HepG2 (cell line): ENCODE measurements around the gene TUBA4A. TPM values are rescaled to one million over a fixed set of nuclear protein-coding genes. Genes with fewer than 3 reads are reported as not detected.

Source experiments
- ARID4A ChIP-seq: sonication (generic); formaldehyde crosslinking; IDR thresholded peaks from 2 replicates; pipeline ENCODE4 v1.5.0; 2020; ENCODE audit warnings: mild to moderate bottlenecking, missing genetic modification reagents, borderline replicate concordance
- ARNTL ChIP-seq: sonication (generic); formaldehyde crosslinking; IDR thresholded peaks from 2 replicates; pipeline ENCODE4 v1.4.0; 2020; ENCODE audit warnings: mild to moderate bottlenecking, missing genetic modification reagents
- CERS6 ChIP-seq: sonication (generic); formaldehyde crosslinking; IDR thresholded peaks from 2 replicates; pipeline ENCODE4 v1.5.0; 2020; ENCODE audit warnings: missing genetic modification reagents
- JUN ChIP-seq: sonication (generic); formaldehyde crosslinking; IDR thresholded peaks from 2 replicates; pipeline ENCODE4 v1.4.0; 2020; ENCODE audit warnings: mild to moderate bottlenecking, missing genetic modification reagents
- KAT7 ChIP-seq: IDR thresholded peaks from 2 replicates; pipeline ENCODE4 v1.6.1; 2018; ENCODE audit warnings: borderline replicate concordance, missing compliant biosample characterization
- MAFF ChIP-seq: IDR thresholded peaks from 2 replicates; pipeline ENCODE4 v1.6.1; 2011; ENCODE audit warnings: low read depth, low read length, improper control_type of control experiment
- PRDM4 ChIP-seq: sonication (generic); formaldehyde crosslinking; IDR thresholded peaks from 2 replicates; pipeline ENCODE4 v1.9.0; 2021; ENCODE audit warnings: missing genetic modification reagents, borderline replicate concordance
- RAD21 ChIP-seq: fragments of 450-650 bp; formaldehyde crosslinking; IDR thresholded peaks from 2 replicates; pipeline ENCODE4 v1.5.0; 2020; ENCODE audit warnings: mild to moderate bottlenecking
- RFX1 ChIP-seq: fragments of 450-650 bp; IDR thresholded peaks from 2 replicates; pipeline ENCODE4 v1.6.1; 2017
- TRAFD1 ChIP-seq: sonication (generic); formaldehyde crosslinking; IDR thresholded peaks from 2 replicates; pipeline ENCODE4 v1.5.1; 2020; ENCODE audit warnings: missing genetic modification reagents, mild to moderate bottlenecking, borderline replicate concordance
- ZNF264 ChIP-seq: sonication (generic); formaldehyde crosslinking; IDR thresholded peaks from 2 replicates; pipeline ENCODE4 v1.4.0; 2020; ENCODE audit warnings: missing genetic modification reagents
- ZNF280D ChIP-seq: sonication (generic); formaldehyde crosslinking; IDR thresholded peaks from 2 replicates; pipeline ENCODE4 v1.5.1; 2020; ENCODE audit warnings: mild to moderate bottlenecking, missing genetic modification reagents
- ZNF30 ChIP-seq: sonication (generic); formaldehyde crosslinking; IDR thresholded peaks from 2 replicates; pipeline ENCODE4 v1.5.0; 2020; ENCODE audit warnings: mild to moderate bottlenecking, missing genetic modification reagents
- ZNF556 ChIP-seq: sonication (generic); formaldehyde crosslinking; IDR thresholded peaks from 2 replicates; pipeline ENCODE4 v1.4.0; 2020; ENCODE audit warnings: mild to moderate bottlenecking, missing genetic modification reagents, borderline replicate concordance
- polyA plus RNA-seq, 8 experiments: library from polyadenylated mRNA; depleted of rRNA in 3 of 8; stranded (reverse) in 7 of 8; unstranded in 1 of 8; fragments of >200 nt; fragmentation: Illumina TruSeq in 4 of 8; extraction: Trizol in 4 of 8; gene quantifications; 2 replicates each; pipeline versions ENCODE4 v1.2.1 to v1.2.3, GENCODE V29; 2011 to 2016; ENCODE audit warnings: low read depth in 4 of 8, missing spikeins in 1 of 8, mixed read lengths in 1 of 8; ENCODE audit not compliant: insufficient read depth in 1 of 8
- total RNA-seq, 5 experiments: library from RNA; depleted of rRNA; stranded (reverse); fragments of >200 nt; fragmentation: Illumina TruSeq; extraction: Trizol; gene quantifications; 2 replicates each; pipeline ENCODE4 v1.2.3, GENCODE V29; 2016; ENCODE audit warnings: low read depth in 1 of 5

The TUBA4A gene
- total and polyA plus RNA-seq, 2 of the 13 experiments (the other 11 are each of a cell fraction or from before 2014, with no cell fraction given) = 1.3 to 12.7 TPM

GRCh38 chr2:219218732-219219701 lies 34.7 kb downstream of the TUBA4A start, which contains the start of gene ABCB6 (continued):
- TF ChIP-seq ZNF30 (peak; percentile 94; the same call in 1 of the 2 replicates), ARID4A (CRISPR knock-in tag) (peak; percentile 96), ZNF264 (CRISPR knock-in tag) (0 out of 2 replicates have a peak, but pooled peaks have one; percentile 36), MAFF (no peak), ZNF556 (CRISPR knock-in tag) (peak; percentile 74; the same call in 1 of the 2 replicates), JUN (peak; percentile 63; the same call in 1 of the 2 replicates), ARNTL (CRISPR knock-in tag) (peak; percentile 96), RAD21 (CRISPR knock-in tag) (no peak), CERS6 (CRISPR knock-in tag) (peak; percentile 94), ZNF280D (CRISPR knock-in tag) (no peak), PRDM4 (0 out of 2 replicates have a peak, but pooled peaks have one; percentile 48), TRAFD1 (CRISPR knock-in tag) (0 out of 2 replicates have a peak, but pooled peaks have one; percentile 81), KAT7 (CRISPR knock-in tag) (peak; percentile 97), RFX1 (no peak)
